Fibroblast of lung (primary cell): ENCODE results near the gene POT1. TPM values are rescaled to one million over a fixed set of nuclear protein-coding genes. Genes with fewer than 3 reads are reported as not detected.

Experiments used
- DNase-seq, 2 donors: peaks; one replicate each; pipeline versions ENCODE4 v3.0.0 to v3.0.0-alpha.2; 2010; ENCODE audit warnings: low read depth in 2 of 2
- H2AFZ ChIP-seq: 2 replicates; pipeline ENCODE4 v1.5.1; 2012; ENCODE audit warnings: low read length, control low read depth, inconsistent platforms
- H3K27ac ChIP-seq: 2 replicates; pipeline ENCODE4 v1.5.1; 2011; ENCODE audit warnings: low read length, control low read depth; ENCODE audit not compliant: insufficient read depth
- H3K27me3 ChIP-seq: 2 replicates; pipeline ENCODE4 v1.5.1; 2011; ENCODE audit warnings: mild to moderate bottlenecking, low read length; ENCODE audit not compliant: control insufficient read depth, insufficient read depth
- H3K36me3 ChIP-seq: 2 replicates; pipeline ENCODE4 v1.5.1; 2011; ENCODE audit warnings: low read length; ENCODE audit not compliant: control insufficient read depth, insufficient read depth
- H3K4me1 ChIP-seq: 2 replicates; pipeline ENCODE4 v1.5.1; 2011; ENCODE audit warnings: low read length; ENCODE audit not compliant: control insufficient read depth, insufficient read depth; ENCODE audit errors: extremely low read depth
- H3K4me2 ChIP-seq: 2 replicates; pipeline ENCODE4 v1.5.1; 2011; ENCODE audit warnings: low read length, control low read depth; ENCODE audit not compliant: insufficient read depth; ENCODE audit errors: extremely low read depth
- H3K4me3 ChIP-seq, 4 experiments: fragments of 200-600 bp in 1 of 4; sonication (generic) in 1 of 4; replicated peaks in 1 of 4; 2 replicates each; pipeline ENCODE4 v1.5.1; 2011 to 2016; ENCODE audit warnings: low read length in 4 of 4, low read depth in 3 of 4, mild to moderate bottlenecking in 3 of 4, control low read depth in 2 of 4, inconsistent platforms in 1 of 4, mixed read lengths in 1 of 4; ENCODE audit not compliant: insufficient read depth in 1 of 4; ENCODE audit errors: control extremely low read depth in 1 of 4
- H3K79me2 ChIP-seq: 2 replicates; pipeline ENCODE4 v1.5.1; 2012; ENCODE audit warnings: mild to moderate bottlenecking, low read length, inconsistent platforms; ENCODE audit not compliant: control insufficient read depth, insufficient read depth
- H3K9ac ChIP-seq: 2 replicates; pipeline ENCODE4 v1.5.1; 2011; ENCODE audit warnings: mild to moderate bottlenecking, low read length, control low read depth; ENCODE audit not compliant: insufficient read depth
- H3K9me3 ChIP-seq: 2 replicates; pipeline ENCODE4 v1.5.1; 2012; ENCODE audit warnings: low read depth, low read length; ENCODE audit not compliant: control insufficient read depth, insufficient read depth
- H4K20me1 ChIP-seq: 2 replicates; pipeline ENCODE4 v1.5.1; 2011; ENCODE audit warnings: low read length; ENCODE audit not compliant: control insufficient read depth, insufficient read depth; ENCODE audit errors: extremely low read depth
- EZH2 ChIP-seq: IDR thresholded peaks from 2 replicates; pipeline ENCODE4 v1.5.1; 2012; ENCODE audit warnings: low read length, control low read depth, mild to moderate bottlenecking; ENCODE audit errors: missing control alignments
- polyA plus RNA-seq, 2 donors: library from polyadenylated mRNA; depleted of rRNA in 1 of 2; stranded (reverse) in 1 of 2; unstranded in 1 of 2; fragments of >200 nt; gene quantifications; 2 replicates each; pipeline ENCODE4 v1.2.1, GENCODE V29; 2011 to 2012; ENCODE audit warnings: missing spikeins in 1 of 2
- total RNA-seq: library from RNA; depleted of rRNA; stranded (reverse); fragments of >200 nt; gene quantifications from 2 replicates; pipeline ENCODE4 v1.2.1, GENCODE V29; 2014
- TF ChIP-seq, protein P1 (sequence below), 2 donors: IDR thresholded peaks in 1 of 2; conservative IDR thresholded peaks in 1 of 2; 1 replicate in 1 of 2; 2 replicates in 1 of 2; pipeline ENCODE4 v1.5.1; 2011 to 2012; ENCODE audit warnings: low read length in 2 of 2, control low read depth in 1 of 2, inconsistent platforms in 1 of 2, low read depth in 1 of 2, mild to moderate bottlenecking in 1 of 2

The POT1 gene
- total and polyA plus RNA-seq, 2 donors (not counting 1 experiment from before 2014, with no cell fraction given): 25.1 to 49.5 TPM

DNA sequence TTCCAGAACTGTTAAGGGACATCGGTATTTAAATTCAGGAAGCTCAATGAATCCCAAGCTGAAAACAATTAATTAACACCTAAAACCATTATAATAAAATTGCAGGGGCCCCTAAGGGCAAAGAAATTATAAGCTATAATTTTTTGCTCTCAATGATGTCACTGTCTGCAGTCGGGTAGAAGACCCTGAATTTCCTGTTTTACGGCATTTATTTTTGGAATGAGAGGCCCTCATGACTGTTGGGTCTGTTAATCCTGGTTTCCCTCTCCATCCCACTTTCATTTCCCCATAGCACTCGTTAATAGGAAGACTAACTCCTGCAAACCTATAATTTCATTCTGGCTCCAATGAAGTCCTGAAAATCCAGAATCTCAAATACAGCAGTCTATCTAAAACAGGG, 138.2 kb downstream of the POT1 start:
- TF ChIP-seq, protein P1, sequence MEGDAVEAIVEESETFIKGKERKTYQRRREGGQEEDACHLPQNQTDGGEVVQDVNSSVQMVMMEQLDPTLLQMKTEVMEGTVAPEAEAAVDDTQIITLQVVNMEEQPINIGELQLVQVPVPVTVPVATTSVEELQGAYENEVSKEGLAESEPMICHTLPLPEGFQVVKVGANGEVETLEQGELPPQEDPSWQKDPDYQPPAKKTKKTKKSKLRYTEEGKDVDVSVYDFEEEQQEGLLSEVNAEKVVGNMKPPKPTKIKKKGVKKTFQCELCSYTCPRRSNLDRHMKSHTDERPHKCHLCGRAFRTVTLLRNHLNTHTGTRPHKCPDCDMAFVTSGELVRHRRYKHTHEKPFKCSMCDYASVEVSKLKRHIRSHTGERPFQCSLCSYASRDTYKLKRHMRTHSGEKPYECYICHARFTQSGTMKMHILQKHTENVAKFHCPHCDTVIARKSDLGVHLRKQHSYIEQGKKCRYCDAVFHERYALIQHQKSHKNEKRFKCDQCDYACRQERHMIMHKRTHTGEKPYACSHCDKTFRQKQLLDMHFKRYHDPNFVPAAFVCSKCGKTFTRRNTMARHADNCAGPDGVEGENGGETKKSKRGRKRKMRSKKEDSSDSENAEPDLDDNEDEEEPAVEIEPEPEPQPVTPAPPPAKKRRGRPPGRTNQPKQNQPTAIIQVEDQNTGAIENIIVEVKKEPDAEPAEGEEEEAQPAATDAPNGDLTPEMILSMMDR (conservative IDR thresholded peaks at IDR 0.05 in 1 of 2, IDR thresholded peaks at IDR 0.05 in 1 of 2; ENCODE audit: low read depth in 1 of 2, low read length in 2 of 2): no peak
- no peak for TF ChIP-seq EZH2
- Histone ChIP-seq H2AFZ (no peak overlapping the region), H3K4me3 (no peak overlapping the region), H3K79me2 (no peaks in the 10 kb centered on the region), H3K27me3 (no peaks in the 10 kb centered on the region), H3K27ac (no peak overlapping the region), H3K4me2 (no peak overlapping the region), H4K20me1 (no peaks in the 10 kb centered on the region), H3K9me3 (no peaks in the 10 kb centered on the region), H3K4me1 (no peaks in the 10 kb centered on the region), H3K9ac (no peak overlapping the region), H3K36me3 (no peaks in the 10 kb centered on the region)
- DNase-seq: no peak

DNA sequence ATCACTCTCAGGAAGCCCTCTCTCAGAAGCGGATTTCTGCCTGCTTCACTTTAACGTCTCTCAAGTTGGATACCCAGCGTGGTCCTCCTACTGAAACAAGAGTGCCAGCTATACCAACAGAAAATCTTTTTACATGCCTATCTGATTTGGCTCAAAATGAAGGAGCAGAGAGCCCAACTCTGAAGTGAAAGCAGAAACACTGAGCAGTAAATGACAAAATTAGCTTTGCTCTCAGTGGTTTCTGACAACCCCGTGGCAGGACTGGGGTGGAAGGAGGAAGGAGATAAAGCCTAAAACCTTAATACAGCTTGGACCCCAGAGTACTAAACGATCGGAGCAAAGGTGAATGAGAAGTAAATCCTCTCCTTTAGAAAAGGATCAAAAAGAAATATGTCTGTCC, 139.0 kb downstream of the POT1 start:
- Histone ChIP-seq H3K4me1 (no peaks in the 10 kb centered on the region), H3K79me2 (no peaks in the 10 kb centered on the region), H3K4me2 (no peak overlapping the region), H3K36me3 (no peaks in the 10 kb centered on the region), H3K4me3 (no peak overlapping the region), H4K20me1 (no peaks in the 10 kb centered on the region), H3K9me3 (no peaks in the 10 kb centered on the region), H2AFZ (no peak overlapping the region), H3K27ac (no peak overlapping the region), H3K27me3 (no peaks in the 10 kb centered on the region), H3K9ac (no peak overlapping the region)
- TF ChIP-seq, protein P1 (conservative IDR thresholded peaks at IDR 0.05 in 1 of 2, IDR thresholded peaks at IDR 0.05 in 1 of 2; ENCODE audit: low read depth in 1 of 2, low read length in 2 of 2): no peak
- TF ChIP-seq EZH2: no peak
- DNase-seq: no peak

DNA sequence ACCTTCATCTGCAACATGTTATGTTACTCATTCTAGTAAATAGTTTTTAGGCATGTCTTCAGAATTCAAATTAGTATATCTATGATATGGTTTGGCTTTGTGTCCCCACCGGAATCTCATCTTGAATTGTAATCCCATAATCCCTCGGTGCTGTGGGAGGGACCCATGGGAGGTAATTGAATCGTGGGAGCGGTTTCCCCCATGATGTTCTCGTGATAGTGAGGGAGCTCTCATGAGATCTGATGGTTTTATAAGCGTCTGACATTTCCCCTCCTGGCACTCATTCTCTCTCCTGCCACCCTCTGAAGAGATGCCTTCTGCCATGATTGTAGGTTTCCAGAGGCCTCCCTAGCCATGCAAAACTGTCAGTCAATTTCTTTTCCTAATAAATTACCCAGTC, 143.6 kb downstream of the POT1 start:
- H4K20me1 ChIP-seq: no peaks in the 10 kb centered on the region
- no peak for TF ChIP-seq EZH2
- TF ChIP-seq, protein P1 (conservative IDR thresholded peaks at IDR 0.05 in 1 of 2, IDR thresholded peaks at IDR 0.05 in 1 of 2; ENCODE audit: low read depth in 1 of 2, low read length in 2 of 2): no peak

More for the DNA sequence above, 143.6 kb downstream of the POT1 start:
- no peak overlapping the region for H2AFZ ChIP-seq
- DNase-seq: no peak
- no peaks in the 10 kb centered on the region for H3K4me1 ChIP-seq
- no peak overlapping the region for H3K9ac ChIP-seq
- H3K27ac ChIP-seq: no peak overlapping the region
- H3K4me3 ChIP-seq: no peak overlapping the region
- H3K9me3 ChIP-seq: no peaks in the 10 kb centered on the region
- H3K79me2 ChIP-seq: no peaks in the 10 kb centered on the region
- no peak overlapping the region for H3K4me2 ChIP-seq
- no peaks in the 10 kb centered on the region for H3K27me3 ChIP-seq
- H3K36me3 ChIP-seq: no peaks in the 10 kb centered on the region
